GM18870 (cell line): ENCODE measurements around the gene GALK1.
"Not testable (repeated sequence)": the region's sequence is repeated elsewhere in the genome, so short reads cannot be mapped to it uniquely, and the experiment has no call there.

Experiments used
- ATAC-seq: cut with Tn5 transposase; IDR thresholded peaks from one replicate; pipeline ENCODE4 v1.9.1; 2021; ENCODE audit warnings: moderate library complexity; ENCODE audit not compliant: unreplicated experiment

The GALK1 gene

DNA sequence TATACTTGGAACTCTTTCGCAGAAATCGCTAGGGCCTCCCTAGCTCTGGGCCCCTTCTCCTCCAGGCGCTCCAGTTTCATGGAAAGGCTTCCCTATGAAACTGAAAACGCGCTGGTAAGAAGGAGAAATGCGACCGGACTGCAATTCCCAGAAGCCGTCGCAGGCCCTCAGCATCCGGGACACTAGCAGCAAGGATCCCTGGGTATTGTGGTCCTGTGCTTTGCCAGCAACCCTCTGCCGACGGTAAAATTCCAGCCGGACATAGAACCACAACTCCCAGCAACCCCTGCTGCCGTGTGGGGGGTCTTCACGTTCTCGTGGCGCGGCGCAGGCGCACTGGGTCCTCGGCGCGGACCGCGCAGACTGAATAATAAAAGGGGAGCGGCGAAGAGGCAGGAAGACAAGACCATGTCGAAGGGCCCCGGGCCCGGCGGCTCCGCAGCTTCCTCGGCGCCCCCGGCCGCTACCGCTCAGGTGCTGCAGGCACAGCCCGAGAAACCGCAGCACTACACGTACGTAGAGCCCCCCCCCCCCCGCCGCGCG is 19.6 kb upstream of the GALK1 start, which contains the start of gene UNK:
UNK (plus strand) TSS at position 334 of the 543 bp plus-strand sequence; CDS start at position 409, 75 bp downstream.
- peak; percentile 49 for ATAC-seq

DNA sequence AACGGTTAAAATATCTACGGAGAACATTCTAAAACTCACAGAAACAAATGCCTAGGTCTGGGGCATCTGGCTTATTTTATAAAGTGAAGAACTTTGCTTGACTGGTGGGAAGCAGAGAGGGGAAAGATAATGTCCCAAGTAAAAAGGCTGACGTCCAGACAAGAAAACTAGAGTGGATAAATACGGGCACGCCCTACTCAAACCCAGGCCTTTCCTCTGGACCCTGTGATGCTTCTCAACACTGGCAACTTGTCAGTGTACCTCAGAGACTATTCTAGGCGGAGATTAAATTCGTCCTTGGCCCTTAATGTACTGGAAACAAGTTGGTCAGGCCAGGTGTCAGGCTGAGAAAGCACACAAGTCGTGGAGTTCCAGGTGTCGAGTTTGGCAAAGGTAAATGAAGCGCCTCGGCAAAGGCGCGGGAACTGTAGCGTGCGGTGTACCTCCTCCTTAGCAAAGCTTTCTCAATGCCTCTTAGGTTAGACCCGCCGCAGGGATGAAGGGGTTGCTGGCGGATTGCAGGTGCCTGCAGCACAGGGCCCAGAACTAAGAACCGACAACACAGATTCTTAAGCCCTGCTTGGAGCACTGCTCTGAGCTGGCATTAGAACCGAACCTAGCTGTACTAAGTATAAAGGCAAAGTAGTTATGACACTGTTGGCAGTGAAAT is 18.9 kb upstream of the GALK1 start:
- peak; percentile 9 for ATAC-seq

DNA sequence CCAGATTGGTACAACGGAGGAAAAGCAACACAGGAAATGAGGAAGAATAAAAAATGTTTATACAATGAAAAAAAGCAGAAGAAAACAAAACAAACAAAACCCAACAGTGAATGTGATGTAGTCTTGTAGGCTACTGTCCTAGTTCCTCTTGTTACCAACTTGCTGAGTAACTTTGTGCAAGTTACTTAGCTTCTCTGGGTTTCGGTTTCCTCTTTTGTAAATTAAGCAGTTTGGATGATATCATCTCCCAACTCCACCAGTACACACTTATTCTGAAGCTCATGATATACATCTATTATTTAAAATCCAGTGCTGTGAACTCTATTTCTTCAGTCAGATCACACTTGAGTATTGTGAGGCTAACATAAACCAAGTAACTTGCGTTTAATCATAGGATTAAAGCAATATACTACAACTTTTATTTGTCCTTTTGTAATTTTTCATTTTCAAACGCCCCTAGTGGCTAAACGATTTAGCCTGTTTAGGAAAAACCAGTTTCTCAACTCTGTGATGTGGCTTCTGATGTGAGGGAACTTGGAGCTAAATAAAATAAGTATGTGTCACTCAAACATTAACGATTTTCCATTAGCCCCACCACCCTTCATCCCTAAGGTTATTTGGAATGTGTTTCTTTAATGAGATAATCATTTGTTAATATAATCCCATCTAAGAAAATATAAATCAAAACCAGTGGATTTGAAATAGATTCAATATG is 18.2 kb upstream of the GALK1 start:
- no peak for ATAC-seq

DNA sequence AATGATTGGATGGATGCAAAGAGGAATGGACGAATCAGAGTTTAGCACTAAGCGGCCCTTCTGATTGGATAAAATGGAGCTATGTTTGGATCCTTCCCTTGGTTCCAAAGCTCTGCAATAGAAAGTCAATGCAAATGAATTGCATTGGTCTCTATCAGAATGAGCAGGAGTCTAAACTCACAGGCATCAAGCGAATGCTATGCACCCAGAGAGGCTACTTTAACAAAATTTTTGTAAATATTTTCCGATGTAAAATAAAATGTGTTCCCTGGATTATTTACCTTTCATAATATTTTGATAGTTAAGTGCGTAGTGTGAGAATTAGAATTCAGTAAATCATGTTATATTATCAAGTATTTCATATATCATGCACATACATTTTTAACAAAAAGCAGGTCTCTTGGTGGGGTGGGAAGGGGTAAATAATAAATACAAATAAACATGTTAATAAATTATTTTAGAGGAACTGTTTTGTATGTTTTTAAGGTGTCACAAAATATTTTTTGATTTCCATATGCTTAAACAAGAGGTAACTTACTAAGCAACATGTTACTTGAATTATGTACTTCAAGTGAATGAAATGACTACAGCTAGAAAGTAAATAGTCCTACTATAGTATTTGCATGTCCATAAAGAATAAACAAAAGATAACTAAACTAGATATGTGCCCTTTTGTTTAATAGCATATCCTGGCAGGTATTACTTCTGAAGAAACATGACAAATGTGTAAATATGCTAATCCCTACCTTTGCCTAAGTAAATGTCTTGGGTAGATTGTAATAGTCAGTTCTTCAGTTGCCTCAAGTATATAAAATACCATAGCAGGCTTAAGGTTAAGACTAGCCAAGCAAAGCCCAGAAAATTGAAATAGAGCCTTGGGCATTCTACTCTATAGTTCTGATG is 15.2 kb upstream of the GALK1 start:
- no peak for ATAC-seq

GRCh38 chr17:75779250-75779986 is 14.4 kb upstream of the GALK1 start:
- peak; percentile 78 for ATAC-seq

DNA sequence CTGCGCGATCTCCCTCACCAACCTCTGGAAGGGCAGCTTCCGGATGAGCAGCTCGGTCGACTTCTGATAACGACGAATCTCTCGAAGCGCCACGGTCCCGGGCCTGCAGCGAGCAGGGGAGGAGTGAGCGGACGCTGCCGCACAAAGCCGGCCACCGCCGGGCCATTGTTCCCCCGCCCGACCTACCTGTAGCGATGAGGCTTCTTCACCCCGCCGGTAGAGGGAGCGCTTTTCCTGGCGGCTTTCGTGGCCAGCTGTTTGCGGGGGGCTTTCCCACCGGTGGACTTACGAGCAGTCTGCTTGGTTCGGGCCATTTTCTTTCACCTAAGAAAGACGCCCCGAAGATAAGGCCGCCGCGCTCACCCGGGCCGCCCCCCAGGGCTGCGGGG is 13.9 kb upstream of the GALK1 start:
- no peak for ATAC-seq

GRCh38 chr17:75778066-75778860 is 13.3 kb upstream of the GALK1 start:
- not testable (repeated sequence) for ATAC-seq

- ATAC-seq = no peak
Observed at GRCh38 chr17:75777296-75777922, 12.4 kb upstream of the GALK1 start.

GRCh38 chr17:75776386-75777295 is 11.6 kb upstream of the GALK1 start:
- no peak for ATAC-seq

GRCh38 chr17:75774991-75775668 is 10.1 kb upstream of the GALK1 start:
- no peak for ATAC-seq

DNA sequence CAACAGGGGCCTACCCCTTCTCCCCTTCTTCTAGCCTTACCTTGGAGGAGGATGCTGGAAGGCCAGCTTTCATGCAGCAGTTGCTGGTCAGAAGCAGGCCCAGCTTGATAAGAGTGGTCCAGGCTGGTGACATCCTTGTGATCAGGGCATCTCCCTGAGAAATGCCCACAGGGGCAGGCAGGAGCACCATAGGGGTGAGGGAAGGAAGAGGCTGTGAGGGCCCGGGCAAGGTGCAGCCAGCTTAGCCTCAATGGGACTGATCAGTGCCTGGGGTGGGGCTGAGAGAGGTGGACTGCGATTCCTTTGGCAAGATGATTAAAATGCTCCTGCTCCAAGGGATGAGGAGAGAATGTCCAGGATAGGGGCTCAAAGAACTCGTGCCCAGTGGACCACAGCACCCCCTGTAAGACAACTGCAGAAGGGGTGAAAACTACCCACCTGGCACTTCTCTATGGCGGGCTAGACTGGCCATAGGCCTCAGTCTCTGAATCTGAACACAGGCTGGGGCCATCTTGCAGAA is 9.5 kb upstream of the GALK1 start:
- no peak for ATAC-seq

- ATAC-seq = no peak
Observed at GRCh38 chr17:75773808-75774470, 8.9 kb upstream of the GALK1 start.

DNA sequence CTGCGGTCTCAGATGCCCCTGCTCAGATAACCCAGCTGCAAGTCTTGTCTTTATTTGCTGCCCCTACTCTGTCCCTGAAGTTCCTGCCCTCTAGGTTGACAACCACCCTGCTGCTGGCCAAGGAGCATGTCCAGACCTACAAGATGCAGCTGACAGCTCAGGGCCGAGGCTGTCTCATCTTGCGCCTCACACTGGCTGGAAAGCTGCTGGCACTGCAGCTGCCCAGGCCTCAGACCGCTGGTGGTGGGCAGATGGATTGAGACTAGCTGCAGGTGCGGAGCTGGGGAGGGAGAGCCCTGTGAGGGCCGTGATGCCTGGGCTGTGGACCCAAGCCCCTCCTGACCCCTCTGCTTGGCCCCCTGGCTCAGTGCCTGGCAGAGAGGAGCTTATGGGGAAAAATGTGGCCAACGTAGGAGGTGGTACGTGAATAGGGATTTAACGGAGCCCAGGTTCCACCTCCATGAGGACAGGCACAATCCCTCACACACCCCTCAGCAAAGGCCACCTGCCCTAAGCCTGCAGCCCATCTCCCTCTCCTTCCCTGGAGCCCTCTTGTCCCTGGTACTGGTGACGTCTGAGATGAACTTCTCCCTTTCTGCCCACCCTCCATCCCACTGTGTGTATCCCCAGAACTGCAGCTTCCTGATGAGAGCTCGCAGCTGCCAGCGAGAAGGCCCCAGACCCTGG is 8.3 kb upstream of the GALK1 start:
- no peak for ATAC-seq

GRCh38 chr17:75771334-75772281 is 6.6 kb upstream of the GALK1 start:
- ATAC-seq = no peak

DNA sequence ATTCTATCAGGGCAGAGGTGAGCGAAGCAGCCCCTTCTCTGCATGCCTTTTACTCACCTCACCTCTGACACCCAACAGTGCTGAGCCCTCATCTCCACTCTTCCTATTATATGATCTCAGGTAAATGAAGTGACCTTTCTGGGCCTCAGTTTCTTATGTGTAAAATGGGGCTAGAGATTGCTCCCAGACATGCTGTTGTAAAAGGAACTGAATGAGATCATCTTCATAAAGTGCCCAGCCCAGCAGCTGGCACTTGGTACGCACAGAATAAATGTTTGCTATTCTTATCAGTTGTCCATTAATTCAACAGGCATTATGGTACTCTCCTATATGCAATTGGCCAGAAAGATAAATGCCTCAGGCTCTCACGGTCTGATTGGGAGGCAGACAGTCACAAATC is 4.5 kb upstream of the GALK1 start:
- ATAC-seq = no peak
